Measurements from ENCODE around the gene CST11. TPM values are rescaled to one million over a fixed set of nuclear protein-coding genes. Genes with fewer than 3 reads are reported as not detected.

Gene CST11
- total and polyA plus RNA-seq, 9 of the 15 experiments (the other 6 are each of a cell fraction or from before 2014, with no cell fraction given), result not detected

- Histone ChIP-seq H3K27me3 (ENCODE audit: control insufficient read depth in 2 of 2, insufficient read depth in 2 of 2, low read length in 2 of 2) (peaks cover 0 to 7% of the 10 kb centered on the region in 2 experiments; a peak in 1 of 5 replicates), H3K4me2 (ENCODE audit: insufficient read depth, low read length) (no peak overlapping the region), H3K79me2 (ENCODE audit: control insufficient read depth, insufficient read depth, low read length) (no peaks in the 10 kb centered on the region), H3K9me3 (replicated peaks; ENCODE audit: control insufficient read depth, insufficient read depth, low read depth, low read length) (no peaks in the 10 kb centered on the region), H3K9me1 (ENCODE audit: control insufficient read depth, insufficient read depth, low read length) (no peaks in the 10 kb centered on the region), H3K27ac (ENCODE audit: extremely low read depth, low read depth, low read length) (no peak overlapping the region), H3K9ac (ENCODE audit: insufficient read depth in 1 of 2, low read depth in 2 of 2, low read length in 2 of 2) (no peak overlapping the region), H2AFZ (ENCODE audit: low read depth, low read length) (no peak overlapping the region), H3K4me1 (replicated peaks in 1 of 2; ENCODE audit: control insufficient read depth in 2 of 2, insufficient read depth in 2 of 2, low read length in 2 of 2) (peaks cover 4% of the 10 kb centered on the region in 2 experiments; a peak in 3 of 5 replicates), H3K4me3 (no peak overlapping the region), H3K36me3 (ENCODE audit: control insufficient read depth, insufficient read depth, low read length) (no peaks in the 10 kb centered on the region), H4K20me1 (replicated peaks; ENCODE audit: control insufficient read depth, insufficient read depth, low read length) (no peaks in the 10 kb centered on the region)
- CTCF ChIA-PET (ENCODE audit: low intra/inter-chr PET ratio), result no interaction called here
- intact Hi-C loops (cut with micrococcal nuclease) (no loop called here), in situ Hi-C loops (cut with MboI) (no loop called here)
- 0% methylated on average over 1 of the region's 2 CpGs for WGBS (ENCODE audit: insufficient coverage, low coverage, missing lambda C conversion rate)
- DNase-seq (ENCODE audit: extremely low read depth in 1 of 4, low spot score in 3 of 4) (no peak), FAIRE-seq (no peak), ATAC-seq (no peak)
- POLR2A ChIA-PET, result no interaction called here
- TF ChIP-seq, protein P1, sequence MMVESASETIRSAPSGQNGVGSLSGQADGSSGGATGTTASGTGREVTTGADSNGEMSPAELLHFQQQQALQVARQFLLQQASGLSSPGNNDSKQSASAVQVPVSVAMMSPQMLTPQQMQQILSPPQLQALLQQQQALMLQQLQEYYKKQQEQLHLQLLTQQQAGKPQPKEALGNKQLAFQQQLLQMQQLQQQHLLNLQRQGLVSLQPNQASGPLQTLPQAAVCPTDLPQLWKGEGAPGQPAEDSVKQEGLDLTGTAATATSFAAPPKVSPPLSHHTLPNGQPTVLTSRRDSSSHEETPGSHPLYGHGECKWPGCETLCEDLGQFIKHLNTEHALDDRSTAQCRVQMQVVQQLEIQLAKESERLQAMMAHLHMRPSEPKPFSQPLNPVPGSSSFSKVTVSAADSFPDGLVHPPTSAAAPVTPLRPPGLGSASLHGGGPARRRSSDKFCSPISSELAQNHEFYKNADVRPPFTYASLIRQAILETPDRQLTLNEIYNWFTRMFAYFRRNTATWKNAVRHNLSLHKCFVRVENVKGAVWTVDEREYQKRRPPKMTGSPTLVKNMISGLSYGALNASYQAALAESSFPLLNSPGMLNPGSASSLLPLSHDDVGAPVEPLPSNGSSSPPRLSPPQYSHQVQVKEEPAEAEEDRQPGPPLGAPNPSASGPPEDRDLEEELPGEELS (CRISPR knock-in tag; IDR thresholded peaks at IDR 0.05; ENCODE audit: borderline replicate concordance), result no peak
- TF ChIP-seq ZC3H8 (IDR thresholded peaks at IDR 0.05), result no peak
- TF ChIP-seq E2F3 (CRISPR knock-in tag; IDR thresholded peaks at IDR 0.05), result no peak
- no peak for TF ChIP-seq TEAD2 (tag; IDR thresholded peaks at IDR 0.05)
- TF ChIP-seq TFE3 (CRISPR knock-in tag; IDR thresholded peaks at IDR 0.05), result no peak
- TF ChIP-seq TFAM (CRISPR knock-in tag; conservative IDR thresholded peaks at IDR 0.05), result no peak
- no peak for TF ChIP-seq MEF2D (tag; conservative IDR thresholded peaks at IDR 0.05; ENCODE audit: low read depth)
- TF ChIP-seq ZFP30 (CRISPR knock-in tag; IDR thresholded peaks at IDR 0.05; ENCODE audit: borderline replicate concordance), result no peak
- no peak for TF ChIP-seq ATF4 (CRISPR knock-in tag; IDR thresholded peaks at IDR 0.05)
- no peak for TF ChIP-seq PML (IDR thresholded peaks at IDR 0.05; ENCODE audit: low read length)
- TF ChIP-seq ZNF699 (CRISPR knock-in tag; IDR thresholded peaks at IDR 0.05; ENCODE audit: insufficient replicate concordance), result no peak
- TF ChIP-seq, protein P2, sequence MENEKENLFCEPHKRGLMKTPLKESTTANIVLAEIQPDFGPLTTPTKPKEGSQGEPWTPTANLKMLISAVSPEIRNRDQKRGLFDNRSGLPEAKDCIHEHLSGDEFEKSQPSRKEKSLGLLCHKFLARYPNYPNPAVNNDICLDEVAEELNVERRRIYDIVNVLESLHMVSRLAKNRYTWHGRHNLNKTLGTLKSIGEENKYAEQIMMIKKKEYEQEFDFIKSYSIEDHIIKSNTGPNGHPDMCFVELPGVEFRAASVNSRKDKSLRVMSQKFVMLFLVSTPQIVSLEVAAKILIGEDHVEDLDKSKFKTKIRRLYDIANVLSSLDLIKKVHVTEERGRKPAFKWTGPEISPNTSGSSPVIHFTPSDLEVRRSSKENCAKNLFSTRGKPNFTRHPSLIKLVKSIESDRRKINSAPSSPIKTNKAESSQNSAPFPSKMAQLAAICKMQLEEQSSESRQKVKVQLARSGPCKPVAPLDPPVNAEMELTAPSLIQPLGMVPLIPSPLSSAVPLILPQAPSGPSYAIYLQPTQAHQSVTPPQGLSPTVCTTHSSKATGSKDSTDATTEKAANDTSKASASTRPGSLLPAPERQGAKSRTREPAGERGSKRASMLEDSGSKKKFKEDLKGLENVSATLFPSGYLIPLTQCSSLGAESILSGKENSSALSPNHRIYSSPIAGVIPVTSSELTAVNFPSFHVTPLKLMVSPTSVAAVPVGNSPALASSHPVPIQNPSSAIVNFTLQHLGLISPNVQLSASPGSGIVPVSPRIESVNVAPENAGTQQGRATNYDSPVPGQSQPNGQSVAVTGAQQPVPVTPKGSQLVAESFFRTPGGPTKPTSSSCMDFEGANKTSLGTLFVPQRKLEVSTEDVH (IDR thresholded peaks at IDR 0.05; ENCODE audit: low read depth, partially characterized antibody), result no peak
- TF ChIP-seq NEUROD1 (IDR thresholded peaks at IDR 0.05; ENCODE audit: borderline replicate concordance, low read depth, low read length, partially characterized antibody), result no peak
- TF ChIP-seq SAFB (IDR thresholded peaks at IDR 0.05; ENCODE audit: borderline replicate concordance, low read depth, low read length), result no peak
- no peak for TF ChIP-seq HDGF (IDR thresholded peaks at IDR 0.05)
- TF ChIP-seq MCM2 (IDR thresholded peaks at IDR 0.05; ENCODE audit: low read depth), result no peak
- TF ChIP-seq, protein P3, sequence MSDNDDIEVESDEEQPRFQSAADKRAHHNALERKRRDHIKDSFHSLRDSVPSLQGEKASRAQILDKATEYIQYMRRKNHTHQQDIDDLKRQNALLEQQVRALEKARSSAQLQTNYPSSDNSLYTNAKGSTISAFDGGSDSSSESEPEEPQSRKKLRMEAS (CRISPR knock-in tag; IDR thresholded peaks at IDR 0.05), result no peak
- no TSS peak for BruUV-seq (replicated peaks)
Measured at GRCh38 chr20:23440004-23440403, 12.7 kb downstream of the CST11 start.
